ENCODE measurements around the gene SSH2. TPM values are rescaled to one million over a fixed set of nuclear protein-coding genes. Genes with fewer than 3 reads are reported as not detected.

SSH2 gene
- total RNA-seq, 1 donor from 2014 or later: 11.2 TPM

GRCh38 chr17:29594519-29595090, 335.4 kb downstream of the SSH2 start:
- no peak for DNase-seq (ENCODE audit: low spot score)

GRCh38 chr17:29593591-29594518, 336.2 kb downstream of the SSH2 start:
- ATAC-seq (no peak), DNase-seq (ENCODE audit: low spot score) (no peak)

More at GRCh38 chr17:29594519-29595090, 335.4 kb downstream of the SSH2 start:
- ATAC-seq: no peak

- DNase-seq (ENCODE audit: low spot score) (no peak), ATAC-seq (no peak)
These were observed 337.0 kb downstream of the SSH2 start, which contains the start of gene ANKRD13B for GRCh38 chr17:29592850-29593551. ANKRD13B (plus strand) TSS chr17:29593132; CDS start chr17:29593622, 490 bp downstream.

GRCh38 chr17:29591737-29592608, 338.1 kb downstream of the SSH2 start:
- DNase-seq (ENCODE audit: low spot score) (peak; percentile 80), ATAC-seq (peak; percentile 67)

GRCh38 chr17:29591146-29591736, 338.8 kb downstream of the SSH2 start:
- peak; percentile 8 for ATAC-seq
- no peak for DNase-seq (ENCODE audit: low spot score)

GRCh38 chr17:29590411-29591145, 339.4 kb downstream of the SSH2 start:
- ATAC-seq (no peak), DNase-seq (ENCODE audit: low spot score) (no peak)

DNA sequence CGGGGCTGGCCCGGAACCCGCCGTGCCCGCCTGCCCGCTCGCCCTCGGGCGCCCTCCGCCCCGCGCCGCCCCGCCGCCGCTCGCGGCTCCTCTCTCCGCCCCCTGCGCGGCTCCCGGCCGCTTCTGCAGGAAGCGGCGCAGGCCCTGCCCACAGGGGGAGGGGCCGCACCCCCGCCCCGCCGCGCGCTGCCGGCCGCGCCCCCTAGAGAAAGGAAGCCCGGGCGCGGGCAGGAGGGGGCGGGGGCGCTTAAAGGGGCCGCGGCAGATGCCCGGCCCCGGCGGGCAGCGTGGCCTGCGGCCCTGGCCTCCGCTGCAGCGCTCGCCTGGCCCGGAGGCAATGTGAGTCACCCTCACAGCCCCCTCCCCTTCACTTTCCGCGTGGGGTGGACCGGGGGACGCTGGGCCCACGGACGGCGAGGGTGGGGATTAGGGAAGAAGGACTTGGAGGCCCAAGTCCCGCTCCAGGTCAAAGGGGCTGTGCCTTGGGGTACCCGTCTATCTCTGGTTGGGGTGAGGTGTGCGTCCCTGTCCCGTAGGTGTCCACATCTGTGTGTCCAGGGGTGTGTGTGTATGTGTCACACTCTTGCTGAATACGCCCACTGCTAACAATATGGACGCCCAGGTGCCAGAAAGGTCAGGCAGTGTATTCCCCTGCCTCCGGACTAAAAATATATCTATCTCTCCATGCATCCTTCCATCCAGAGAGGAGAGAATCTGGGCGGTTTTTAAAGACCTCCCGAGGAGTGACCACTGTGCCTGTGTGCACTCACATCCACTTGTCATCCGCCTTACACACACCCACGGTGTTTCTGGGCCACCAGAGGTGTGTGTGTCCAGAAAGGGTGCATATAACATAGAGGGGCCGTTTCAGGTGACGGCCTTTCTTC, 340.3 kb downstream of the SSH2 start, which contains the start of gene GIT1:
Gene GIT1 (minus strand): TSS at position 125 of the 887 bp plus-strand sequence. CDS start 270 bp downstream, outside the sequence.
- DNase-seq (ENCODE audit: low spot score): peak; percentile 88
- ATAC-seq: peak; percentile 89

GRCh38 chr17:29588562-29589411, 341.2 kb downstream of the SSH2 start:
- DNase-seq (ENCODE audit: low spot score) (peak; percentile 60), ATAC-seq (peak; percentile 3)

DNA sequence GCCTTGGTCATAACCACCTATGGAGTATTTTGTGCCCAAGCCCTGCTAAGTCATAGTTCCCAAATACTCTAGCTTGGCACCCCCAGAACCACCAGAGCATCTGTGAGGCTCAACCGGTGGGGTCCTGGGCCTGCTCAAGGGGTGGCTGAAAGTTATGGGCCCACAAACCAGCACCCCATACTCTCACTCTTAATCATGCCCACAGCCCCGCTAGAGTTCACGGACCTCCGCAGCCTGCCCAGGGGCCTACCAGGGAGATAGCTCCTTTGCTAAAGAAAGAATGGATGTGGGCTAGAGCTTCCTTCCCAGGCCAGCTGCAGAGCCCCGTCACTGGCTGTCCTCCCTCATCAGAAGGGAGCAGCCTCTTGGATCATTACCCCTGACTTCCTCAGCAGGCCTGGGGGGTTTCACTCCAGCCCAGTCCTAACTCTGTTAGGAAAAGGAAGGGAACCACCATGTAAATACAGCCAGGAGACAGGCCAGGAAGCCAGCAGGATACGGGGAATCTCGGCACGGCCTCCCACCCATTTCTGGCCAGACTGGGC, 341.9 kb downstream of the SSH2 start:
- ATAC-seq: no peak
- DNase-seq (ENCODE audit: low spot score): no peak

DNA sequence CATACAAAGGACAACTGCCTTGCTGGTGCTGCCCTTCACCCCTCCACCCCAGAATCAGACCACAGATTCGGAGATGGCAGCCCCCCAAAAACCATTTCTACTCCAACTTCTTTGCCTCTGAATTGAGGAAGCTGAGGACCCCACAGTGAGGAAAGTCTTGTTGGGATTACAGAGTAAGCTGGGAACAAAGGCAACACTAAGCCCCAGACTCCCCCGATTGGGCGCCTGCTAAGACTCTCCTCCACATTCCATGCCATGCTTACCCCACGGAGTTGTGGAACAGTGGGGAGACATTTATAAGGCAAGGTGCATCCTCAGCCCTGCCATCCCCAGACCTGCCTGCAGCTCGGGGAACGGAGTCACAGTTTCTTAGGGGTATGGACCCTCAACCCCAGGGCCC, 342.4 kb downstream of the SSH2 start:
- DNase-seq (ENCODE audit: low spot score) (no peak), ATAC-seq (no peak)

- DNase-seq (ENCODE audit: low spot score) (no peak), ATAC-seq (no peak)
These were observed 343.2 kb downstream of the SSH2 start for GRCh38 chr17:29586676-29587469.

GRCh38 chr17:29585080-29585751, 344.8 kb downstream of the SSH2 start:
- DNase-seq (ENCODE audit: low spot score): peak; percentile 45
- ATAC-seq: no peak

- ATAC-seq (no peak), DNase-seq (ENCODE audit: low spot score) (no peak)
These were observed 345.5 kb downstream of the SSH2 start for GRCh38 chr17:29584452-29585079.

DNA sequence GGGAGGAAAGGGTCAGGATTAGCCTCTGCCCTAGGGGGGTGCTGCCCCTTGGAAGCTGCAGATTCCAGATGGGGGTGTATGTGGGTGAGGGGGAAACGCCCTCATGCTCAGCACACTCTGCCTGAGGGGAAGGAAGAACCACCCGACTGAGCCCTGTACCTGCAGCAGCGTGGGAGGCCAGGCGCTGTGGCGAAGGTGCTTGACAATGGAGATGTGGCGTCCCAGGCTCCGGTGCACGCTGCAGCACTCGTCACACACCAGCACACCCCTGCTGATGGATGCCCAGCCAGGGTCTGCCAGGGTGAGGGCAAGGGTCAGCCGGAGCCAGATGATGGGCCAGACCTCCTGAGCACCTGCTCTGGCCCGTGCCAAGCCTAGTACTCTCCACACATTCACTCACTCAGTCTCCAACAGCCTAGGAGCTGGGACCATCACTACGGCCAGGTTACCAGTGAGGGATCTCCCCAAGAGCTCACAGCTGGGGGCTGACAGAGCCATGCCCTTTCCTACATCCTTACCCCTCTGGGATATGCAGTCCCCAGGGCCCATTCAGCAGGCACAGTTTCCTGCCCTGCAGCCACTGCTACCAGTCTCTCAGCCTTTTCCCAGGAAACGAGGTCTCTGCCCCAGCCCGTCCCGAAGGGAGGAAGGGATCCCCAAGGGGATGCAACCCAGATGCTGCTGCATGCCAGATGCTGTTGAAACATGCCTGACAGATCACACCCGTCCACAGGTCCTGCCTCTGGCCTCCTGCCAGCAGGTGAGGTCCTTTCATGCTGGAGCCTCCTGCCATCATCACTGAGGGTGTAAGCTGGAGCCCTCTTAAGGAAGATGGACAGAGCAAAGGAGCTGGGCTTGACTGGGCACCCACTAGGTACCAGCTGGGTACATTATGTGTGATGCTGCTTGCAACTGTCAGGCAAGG, 346.4 kb downstream of the SSH2 start:
- DNase-seq (ENCODE audit: low spot score) (no peak), ATAC-seq (no peak)

Measured in left lobe of liver (tissue), 2 donors.